OCI-LY1 (cell line): ENCODE data around the gene DICER1.
"Not testable (repeated sequence)": the region's sequence is repeated elsewhere in the genome, so short reads cannot be mapped to it uniquely, and the experiment has no call there.

ENCODE experiments used
- CTCF ChIP-seq: fragments of 200-600 bp; sonication (generic), shearing (Covaris generic); IDR thresholded peaks from 2 replicates; pipeline ENCODE4 v1.5.1; 2017; ENCODE audit warnings: mild to moderate bottlenecking, antibody characterized with exemption, low read length, moderate library complexity, mixed read lengths
- EZH2 ChIP-seq: fragments of 200-600 bp; sonication (generic), shearing (Covaris generic); IDR thresholded peaks from 2 replicates; pipeline ENCODE4 v1.8.0; 2017; ENCODE audit warnings: borderline replicate concordance, mixed run types, mild to moderate bottlenecking, antibody characterized with exemption, low read length, moderate library complexity, mixed read lengths

DNA sequence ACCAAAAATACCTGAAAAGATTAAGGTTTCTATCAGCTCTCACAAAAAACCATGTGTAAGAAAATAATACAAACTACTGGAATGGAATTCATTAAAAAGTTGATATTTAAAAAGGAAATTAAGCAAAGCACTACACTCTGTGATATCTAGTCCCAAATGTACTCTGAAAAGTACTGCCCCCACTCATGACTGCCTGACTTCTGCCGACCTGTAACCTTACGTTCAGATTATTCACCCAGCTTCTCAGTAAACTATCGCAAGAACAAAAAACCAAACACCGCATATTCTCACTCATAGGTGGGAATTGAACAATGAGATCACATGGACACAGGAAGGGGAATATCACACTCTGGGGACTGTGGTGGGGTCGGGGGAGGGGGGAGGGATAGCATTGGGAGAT lies 18.9 kb downstream of the DICER1 start:
- TF ChIP-seq CTCF, EZH2: not testable (repeated sequence)
